ENCODE results near the gene CYB5A.

DNA sequence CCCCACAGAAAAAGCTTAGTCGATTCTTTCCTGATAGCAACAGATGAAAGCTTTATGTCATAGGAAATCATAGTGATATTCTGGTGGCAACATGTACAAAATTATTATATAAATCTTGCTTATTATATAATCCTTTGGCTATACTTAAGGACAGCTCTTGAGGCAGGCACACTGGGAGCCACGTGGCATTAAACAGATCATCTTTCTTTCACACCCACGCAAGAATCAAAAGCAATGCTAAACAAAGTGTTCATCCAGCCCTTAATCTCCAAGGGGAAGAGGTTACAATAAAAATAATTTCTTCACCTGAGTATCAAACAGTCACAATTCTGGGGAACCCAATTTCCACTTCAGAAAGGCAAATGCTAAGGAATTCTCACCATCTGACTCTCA lies 57.8 kb downstream of the CYB5A start:
- TF ChIP-seq, protein P1, sequence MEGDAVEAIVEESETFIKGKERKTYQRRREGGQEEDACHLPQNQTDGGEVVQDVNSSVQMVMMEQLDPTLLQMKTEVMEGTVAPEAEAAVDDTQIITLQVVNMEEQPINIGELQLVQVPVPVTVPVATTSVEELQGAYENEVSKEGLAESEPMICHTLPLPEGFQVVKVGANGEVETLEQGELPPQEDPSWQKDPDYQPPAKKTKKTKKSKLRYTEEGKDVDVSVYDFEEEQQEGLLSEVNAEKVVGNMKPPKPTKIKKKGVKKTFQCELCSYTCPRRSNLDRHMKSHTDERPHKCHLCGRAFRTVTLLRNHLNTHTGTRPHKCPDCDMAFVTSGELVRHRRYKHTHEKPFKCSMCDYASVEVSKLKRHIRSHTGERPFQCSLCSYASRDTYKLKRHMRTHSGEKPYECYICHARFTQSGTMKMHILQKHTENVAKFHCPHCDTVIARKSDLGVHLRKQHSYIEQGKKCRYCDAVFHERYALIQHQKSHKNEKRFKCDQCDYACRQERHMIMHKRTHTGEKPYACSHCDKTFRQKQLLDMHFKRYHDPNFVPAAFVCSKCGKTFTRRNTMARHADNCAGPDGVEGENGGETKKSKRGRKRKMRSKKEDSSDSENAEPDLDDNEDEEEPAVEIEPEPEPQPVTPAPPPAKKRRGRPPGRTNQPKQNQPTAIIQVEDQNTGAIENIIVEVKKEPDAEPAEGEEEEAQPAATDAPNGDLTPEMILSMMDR (IDR thresholded peaks at IDR 0.05) = no peak
- TF ChIP-seq EP300 (IDR thresholded peaks at IDR 0.05) = no peak
- no peak for TF ChIP-seq POLR2AphosphoS5 (IDR thresholded peaks at IDR 0.05)

Data from gastroesophageal sphincter (tissue), 3 donors.